ENCODE results near the gene SHROOM2.

The SHROOM2 gene

DNA sequence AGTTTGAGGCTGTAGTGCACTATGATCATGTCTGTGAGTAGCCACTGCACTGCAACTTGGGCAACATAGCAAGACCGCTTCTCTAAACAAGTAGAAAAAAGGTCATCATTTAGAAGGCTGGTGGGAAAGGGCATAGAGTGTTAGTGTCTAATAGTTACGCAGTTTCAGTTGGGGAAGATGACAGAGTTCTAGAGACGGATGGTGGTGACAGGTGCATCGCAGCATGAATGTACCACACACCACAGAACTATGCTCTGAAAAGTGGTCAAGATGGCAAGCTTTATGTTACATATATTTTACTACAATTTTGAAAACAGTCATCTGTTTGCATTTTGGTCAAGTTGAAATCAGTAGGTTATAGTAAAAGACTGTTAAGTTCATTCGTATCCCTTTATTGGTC lies 157.2 kb downstream of the SHROOM2 start:
- DNase-seq (ENCODE audit: low read depth, low spot score) = no peak

DNA sequence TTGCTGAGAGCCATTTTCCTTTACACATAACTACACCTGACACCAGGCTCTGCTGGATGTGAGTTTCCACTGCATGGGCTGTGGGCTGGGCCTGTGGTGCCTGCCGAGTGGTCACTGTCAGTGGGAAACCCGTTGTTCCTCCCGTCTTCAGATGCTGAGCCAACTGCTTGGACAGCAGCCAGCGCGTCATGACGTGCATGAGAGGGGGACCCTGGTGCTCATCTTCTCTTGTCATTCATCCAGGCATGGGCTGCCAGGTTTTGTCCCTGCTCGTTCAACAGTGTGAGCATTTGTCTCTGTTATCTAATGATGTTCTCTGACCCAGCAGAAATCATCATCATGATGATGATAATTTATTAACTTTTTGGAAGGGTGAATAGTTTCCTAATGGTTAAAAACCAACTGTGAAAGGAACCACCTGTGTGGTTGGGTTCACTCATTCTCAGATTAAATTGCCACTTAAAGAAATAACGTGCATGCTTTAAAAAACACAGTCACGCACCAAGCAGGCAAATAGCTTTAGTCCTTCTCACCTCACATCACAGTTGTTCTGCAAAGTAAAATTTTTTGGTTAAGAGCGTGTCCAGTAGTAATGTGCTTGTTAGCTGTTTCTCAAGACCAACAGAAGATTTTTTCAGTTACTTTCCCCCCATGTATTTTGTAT lies 161.0 kb downstream of the SHROOM2 start:
- no peak for DNase-seq (ENCODE audit: low read depth, low spot score)

DNA sequence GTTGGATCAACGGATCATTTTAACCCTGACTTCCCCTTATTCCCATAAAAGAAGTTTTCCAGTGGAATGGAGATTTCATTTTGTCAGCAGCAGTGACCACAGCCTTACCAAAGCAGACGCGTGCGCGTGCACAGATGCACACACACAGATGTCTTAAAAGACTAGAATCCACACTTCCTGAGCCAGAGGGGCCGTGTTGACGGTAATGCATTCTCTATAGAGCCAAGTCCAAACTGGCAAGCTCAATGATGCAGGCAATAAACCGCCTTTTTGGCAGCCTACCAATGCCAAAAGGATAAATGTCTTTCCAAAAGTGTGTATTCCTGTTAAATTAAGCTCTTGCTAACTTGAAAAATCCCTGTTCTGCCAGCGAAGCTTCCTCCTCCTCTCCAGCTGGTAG lies 162.2 kb downstream of the SHROOM2 start:
- DNase-seq (ENCODE audit: low read depth, low spot score) = no peak

DNA sequence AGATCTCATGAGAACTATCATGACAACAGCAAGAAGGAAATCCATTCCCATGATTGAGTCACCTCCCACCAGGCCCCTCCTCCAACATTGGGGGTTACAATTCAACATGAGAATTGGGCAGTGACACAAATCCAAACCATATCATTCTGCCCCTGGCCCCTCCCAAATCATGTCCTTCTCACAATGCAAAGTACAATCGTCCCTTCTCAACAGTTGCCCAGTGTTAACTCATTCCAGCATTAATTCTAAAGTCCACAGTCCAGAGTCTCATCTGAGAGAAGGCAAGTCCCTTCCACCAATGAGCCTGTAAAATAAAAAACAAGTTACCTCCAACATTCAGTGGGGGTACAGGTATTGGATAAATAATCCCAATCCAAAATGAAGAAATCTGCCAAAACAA lies 166.1 kb downstream of the SHROOM2 start:
- DNase-seq (ENCODE audit: low read depth, low spot score) = no peak

DNA sequence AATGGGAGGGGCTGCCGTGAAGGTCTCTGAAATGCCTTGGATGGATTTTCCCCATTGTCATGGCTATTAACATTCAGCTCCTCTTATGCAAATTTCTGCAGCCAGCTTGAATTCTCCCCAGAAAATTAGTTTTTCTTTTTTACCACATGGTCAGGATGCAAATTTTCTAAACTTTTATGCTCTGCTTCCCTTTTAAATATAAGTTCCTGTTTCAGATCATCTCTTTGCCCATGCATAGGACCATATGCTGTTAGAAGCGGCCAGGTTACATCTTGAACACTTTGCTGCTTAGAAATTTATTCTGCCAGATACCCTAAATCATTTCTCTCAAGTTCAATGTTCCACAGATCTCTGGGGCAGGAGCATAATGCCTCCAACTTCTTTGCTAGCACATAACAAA lies 167.2 kb downstream of the SHROOM2 start:
- DNase-seq (ENCODE audit: low read depth, low spot score) = no peak

DNA sequence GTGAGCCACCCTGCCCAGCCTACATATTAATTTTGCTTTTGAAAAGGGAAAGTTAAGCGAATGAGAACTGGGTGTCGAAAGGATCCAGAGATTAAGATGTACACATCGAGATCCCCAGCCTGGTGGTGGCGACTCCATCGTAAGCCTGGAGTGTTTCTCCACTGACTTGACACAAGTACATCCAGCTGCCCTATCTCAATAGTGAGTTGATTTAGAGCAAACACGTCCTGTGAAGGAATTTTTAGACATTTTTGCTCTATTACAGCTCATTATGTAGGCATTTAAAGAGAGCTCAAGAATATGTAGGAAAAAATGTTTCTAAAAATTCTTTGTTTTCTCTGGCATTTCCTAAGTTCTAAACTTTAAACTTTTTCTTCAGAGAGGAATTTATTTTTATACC lies 169.3 kb downstream of the SHROOM2 start:
- DNase-seq (ENCODE audit: low read depth, low spot score) = no peak

DNA sequence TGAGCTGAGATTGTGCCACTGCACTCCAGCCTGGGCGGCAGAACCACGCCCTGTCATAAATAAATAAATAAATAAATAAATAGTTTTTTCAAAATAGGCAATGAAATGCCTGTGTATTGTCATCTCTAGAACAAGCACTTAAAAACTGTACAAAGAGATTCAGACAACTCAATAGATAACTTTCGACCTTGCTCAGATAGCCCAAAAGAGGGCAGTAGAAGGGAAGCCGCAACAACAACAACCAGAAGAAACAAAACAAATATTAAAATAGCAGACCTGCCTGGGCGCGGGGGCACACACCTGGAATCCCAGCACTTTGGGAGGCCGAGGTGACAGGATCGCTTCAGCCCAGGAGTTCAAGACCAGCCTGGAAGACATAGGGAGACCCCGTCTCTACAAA lies 171.5 kb downstream of the SHROOM2 start:
- no peak for DNase-seq (ENCODE audit: low read depth, low spot score)

DNA sequence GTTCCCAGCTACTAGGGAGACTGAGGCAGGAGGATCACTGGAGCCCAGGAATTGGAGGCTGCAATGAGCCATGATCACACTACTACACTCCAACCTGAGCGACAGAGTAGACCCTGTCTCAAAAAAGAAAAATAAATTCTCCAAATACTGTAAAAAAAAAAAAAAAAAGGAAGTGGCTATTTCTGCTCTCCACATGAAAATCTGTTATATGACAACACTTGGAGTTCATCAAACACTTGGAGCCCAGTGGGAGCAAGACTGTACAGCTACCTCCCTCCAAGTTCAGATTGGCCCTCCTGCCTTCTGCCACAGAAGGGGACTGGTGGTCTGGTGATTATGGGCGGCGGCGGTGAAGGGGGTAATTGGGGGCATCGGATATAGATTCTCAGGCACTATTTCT lies 172.0 kb downstream of the SHROOM2 start:
- no peak for DNase-seq (ENCODE audit: low read depth, low spot score)

DNA sequence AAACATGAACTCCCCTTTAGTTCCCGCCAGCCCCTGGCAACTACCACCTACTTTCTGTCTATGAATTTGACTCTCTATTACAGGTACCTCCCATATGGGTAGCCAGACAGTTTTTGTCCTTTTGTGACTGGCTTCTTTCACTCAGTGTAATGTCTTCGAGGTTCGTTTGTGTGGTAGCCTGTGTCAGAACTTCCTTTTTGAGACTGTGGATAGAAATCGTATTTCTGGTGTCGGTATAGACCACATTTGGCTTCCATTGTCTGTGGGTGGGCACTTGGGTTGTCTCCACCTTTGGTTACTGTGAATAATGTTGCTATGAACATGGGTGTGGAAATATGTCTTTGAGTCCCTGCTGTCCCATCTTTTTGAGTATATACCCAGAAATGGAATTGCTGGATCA lies 175.5 kb downstream of the SHROOM2 start:
- no peak for DNase-seq (ENCODE audit: low read depth, low spot score)

DNA sequence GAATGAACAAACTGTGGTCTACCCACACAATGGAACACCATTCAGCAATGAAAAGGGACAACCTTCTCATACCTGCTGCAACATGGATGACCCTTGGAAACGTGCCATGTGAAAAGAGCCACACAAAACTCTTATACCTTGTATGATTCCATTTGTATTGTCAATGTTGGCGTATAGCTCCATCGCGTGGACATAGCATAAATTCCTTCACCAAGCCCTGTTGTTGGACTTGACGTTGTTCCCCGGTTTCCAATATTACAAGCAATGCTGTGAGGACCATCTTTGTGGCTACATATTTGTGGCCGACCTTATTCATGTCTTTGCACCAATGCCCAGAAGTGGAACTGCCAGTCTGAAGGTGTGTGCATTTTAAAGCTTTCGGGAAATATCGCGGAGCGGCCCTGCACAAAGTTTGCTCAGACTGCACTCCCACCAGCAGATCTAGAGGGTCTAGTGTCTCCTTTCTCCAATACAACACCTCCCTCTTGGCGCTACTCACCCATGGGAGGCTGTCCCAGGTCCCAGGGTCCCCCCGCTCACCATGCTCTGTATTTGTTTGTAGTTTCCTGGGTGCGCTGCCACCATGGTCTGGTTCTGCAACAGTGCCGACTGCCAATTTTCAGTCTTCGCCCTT lies 180.7 kb downstream of the SHROOM2 start, which contains the start of gene CLDN34:
CLDN34 (plus strand) TSS at position 584 of the 634 bp plus-strand sequence; CDS start at position 584, 0 bp downstream.
- DNase-seq (ENCODE audit: low read depth, low spot score) = no peak

DNA sequence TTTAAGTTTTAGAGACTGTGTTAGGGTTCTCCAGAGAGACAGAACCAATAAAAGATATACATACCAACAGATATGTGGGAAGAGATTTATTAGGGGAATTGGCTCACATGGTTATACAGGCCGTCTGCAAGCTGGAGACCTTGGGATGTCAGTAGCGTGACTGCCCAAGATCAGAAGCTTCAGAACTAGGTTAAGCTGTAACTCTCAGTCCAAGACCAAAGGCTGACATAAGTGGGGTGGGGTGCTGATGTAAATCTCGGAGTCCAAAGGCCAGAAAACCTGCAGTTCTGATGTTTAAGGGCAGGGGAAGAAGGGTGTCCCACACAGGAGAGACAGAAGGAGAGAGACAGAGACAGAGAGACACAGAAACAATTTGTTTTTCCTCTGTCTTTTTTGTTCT lies 191.4 kb downstream of the SHROOM2 start:
- no peak for DNase-seq (ENCODE audit: low read depth, low spot score)

DNA sequence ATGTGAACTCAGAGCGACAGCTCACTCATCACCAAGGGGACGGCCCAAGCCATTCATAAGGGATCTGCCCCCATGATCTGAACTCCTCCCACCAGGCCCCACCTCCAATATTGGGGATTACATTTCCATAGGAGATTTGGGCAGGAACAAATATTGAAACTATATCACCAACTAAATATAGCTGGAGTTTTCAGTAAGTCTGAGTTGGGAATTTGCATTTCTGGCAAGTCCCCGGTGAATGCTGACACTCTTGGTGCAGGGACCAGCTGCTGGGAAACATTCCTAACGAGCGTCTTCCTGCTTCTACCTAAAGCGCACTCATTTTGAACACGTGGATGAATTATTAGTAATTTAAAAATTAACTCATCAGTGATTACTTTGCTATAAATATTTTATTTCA lies 194.2 kb downstream of the SHROOM2 start:
- no peak for DNase-seq (ENCODE audit: low read depth, low spot score)

DNA sequence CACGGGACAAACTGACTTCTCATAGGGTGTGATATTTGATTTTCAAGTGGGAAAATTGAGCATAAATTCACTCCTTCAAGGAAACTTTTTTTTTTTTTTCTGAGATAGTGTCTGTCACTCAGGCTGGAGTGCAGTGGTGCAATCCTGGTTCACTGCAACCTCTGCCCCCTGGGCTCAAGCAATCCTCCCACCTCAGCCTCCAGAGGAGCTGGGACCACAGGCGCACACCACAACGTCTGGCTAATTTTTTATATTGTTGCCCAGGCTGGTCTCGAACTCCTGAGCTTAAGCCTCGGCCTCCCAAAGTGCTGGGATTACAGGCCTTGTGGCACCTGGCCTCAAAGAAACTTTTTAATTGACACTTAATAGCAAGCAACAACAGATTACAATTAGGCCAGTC lies 194.7 kb downstream of the SHROOM2 start:
- DNase-seq (ENCODE audit: low read depth, low spot score) = no peak

DNA sequence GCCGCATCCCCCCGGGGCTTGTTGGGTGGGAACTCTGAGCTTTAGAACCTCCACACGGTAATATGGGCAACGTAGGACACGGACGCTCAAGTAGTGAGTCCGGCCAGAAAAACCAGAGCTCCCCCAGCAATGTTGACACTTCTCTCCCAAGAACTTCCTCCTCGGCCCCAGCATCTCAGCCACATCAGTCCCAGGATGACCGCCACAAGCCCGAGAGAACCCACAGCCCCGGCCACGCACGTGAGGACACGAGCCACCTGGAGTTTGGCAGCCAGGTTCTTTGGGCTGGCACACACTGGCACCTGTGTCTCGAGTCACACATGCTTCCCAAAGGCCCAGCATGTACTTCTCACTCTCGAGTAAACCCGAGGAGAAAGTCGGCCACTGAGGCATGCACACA lies 197.2 kb downstream of the SHROOM2 start:
- no peak for DNase-seq (ENCODE audit: low read depth, low spot score)

DNA sequence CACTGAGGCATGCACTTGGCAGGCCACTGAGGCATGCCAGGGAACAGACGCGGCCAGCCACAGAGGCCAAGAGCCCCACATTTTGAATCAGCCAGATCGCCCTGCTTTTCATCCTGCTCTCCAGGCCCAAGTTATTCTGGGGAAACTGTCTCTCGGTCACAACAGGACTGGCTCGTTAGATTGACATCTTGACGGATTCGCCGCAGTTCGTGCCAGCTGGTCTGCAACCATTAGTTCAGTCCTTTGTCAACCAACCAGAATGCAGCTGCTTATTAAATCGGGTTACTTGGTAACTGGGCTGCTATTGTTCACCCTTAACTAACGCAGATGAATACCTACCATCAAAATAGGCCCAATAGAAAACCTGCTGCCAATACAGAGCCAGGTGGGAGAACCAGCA lies 197.6 kb downstream of the SHROOM2 start:
- no peak for DNase-seq (ENCODE audit: low read depth, low spot score)

DNA sequence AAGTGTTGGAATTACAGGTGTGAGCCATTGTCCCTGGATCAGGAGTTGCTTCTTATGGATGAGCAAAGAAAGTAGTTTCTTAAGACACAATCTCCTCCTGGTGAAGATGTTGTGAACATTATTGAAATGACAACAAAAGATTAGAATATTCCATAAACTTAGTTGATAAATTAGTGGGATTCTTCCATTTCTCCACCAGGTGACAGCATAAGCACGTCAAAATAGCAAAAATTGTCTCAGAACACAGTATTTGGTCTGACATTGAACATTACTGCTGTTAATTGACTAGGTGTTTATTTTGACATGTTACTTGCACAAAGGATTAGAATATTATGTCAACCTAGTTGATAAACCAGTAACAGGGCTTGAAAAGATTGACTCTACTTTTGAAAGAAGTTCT lies 202.5 kb downstream of the SHROOM2 start:
- DNase-seq (ENCODE audit: low read depth, low spot score) = no peak

DNA sequence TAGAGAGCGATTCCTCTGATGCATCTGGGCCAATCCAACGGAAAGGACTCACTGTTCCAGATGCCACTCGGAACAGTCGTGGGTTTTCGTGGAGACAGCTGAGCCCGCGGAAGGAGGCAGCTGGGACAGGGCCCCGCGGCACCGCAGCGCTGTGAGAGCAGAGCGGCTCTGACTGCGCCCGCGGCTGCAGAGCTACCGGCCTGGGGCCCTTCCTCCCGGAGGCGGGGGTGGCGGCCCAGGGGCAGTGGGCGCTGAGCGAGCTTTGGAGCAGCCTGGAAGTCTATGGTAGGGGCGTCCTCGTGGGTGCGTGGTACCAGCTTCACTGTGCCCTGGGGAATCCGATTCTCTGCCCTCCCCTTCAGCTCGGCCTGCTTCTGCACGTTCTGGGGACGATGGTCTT lies 205.8 kb downstream of the SHROOM2 start:
- no peak for DNase-seq (ENCODE audit: low read depth, low spot score)

DNA sequence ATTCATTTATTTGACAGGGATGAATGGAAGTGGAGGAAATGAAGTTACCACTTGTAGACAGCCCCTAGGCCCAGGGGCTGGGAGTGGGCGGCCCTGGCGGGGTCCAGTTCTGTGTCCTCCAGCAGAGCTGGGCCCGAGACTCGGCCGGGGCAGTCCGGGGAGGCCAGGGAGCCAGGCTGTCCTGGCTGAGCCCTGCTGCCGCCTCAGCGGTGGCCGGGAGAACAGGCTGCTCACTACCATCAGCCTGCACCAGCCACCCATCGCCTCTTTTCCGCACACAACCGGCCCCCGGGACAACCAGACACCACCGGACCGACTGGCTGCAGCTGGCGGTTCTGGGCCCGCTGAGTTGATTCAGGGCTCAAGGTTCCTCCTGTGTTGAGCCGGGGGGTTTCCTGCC lies 206.5 kb downstream of the SHROOM2 start:
- DNase-seq (ENCODE audit: low read depth, low spot score) = no peak

DNA sequence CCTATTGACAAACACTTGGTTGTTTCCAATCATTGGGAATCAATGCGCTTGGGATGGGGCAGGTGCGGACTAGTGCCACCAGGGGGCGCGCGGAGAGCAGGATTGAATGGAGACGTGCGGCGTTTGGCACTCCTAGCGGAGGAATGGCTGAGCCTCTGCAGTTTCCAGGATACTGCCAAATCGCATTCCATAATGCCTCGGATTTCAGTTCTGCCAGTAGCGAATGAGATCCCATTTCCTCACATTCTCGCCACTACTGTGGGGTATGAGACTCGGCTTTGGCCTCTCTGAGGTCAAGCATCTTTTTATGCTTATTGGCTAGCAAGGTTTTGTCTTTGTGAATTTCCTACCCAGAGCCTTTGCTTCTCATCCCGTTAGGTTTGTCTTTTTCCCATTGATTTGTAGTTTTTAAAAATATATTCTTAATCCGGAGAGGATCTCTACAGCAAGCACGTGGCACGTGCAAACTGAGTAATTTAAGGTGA lies 209.7 kb downstream of the SHROOM2 start:
- no peak for DNase-seq (ENCODE audit: low read depth, low spot score)

DNA sequence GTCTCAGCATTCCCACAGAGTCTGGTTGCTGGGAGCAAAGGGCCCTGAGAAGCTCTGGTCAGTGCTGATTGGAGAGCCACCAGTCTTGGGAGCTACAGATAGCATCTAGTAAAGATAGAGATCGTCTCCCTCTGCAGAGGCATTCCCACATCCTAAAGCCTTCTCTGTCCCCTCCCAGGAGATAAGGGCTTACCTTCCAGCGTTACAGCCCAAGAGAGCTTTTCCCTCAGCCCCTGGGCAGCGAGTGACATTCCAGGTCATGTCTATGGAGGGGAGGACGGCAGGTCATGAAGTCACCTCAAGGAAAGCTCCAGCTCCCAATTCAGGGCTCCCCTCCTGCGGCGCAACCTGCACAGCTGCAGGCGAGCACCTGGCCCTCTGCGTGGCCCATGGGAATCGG lies 210.8 kb downstream of the SHROOM2 start:
- no peak for DNase-seq (ENCODE audit: low read depth, low spot score)

DNA sequence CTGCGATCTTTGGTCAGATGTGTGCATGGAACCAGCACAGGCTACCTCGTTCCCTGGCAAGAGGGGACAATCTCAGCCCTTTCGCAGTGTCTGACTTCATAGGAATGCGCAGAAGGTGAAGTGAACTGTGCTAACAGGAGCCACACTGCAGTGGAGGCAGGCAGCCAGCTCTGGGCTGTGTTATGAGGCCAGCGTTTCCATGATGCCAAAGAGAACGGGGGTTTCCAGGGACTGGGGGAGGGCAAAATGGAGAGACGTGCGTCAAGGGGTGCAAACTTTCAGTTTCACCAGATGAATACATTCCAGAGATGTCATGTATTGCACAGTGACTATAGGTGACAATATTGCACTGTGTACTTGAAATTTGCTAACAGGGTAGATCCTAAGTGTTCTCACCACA lies 211.3 kb downstream of the SHROOM2 start:
- no peak for DNase-seq (ENCODE audit: low read depth, low spot score)
